Measurements from ENCODE around the gene IPO5.
A peak's percentile ranks its signal among the peaks of the same experiment; 100 is the strongest.

Gene IPO5

GRCh38 chr13:97953376-97953970 lies at the start of gene IPO5:
Gene IPO5, plus strand, starts transcription at chr13:97953675. Its CDS starts 23,022 bp downstream, at chr13:97976697.
- no peak for DNase-seq (ENCODE audit: extremely low read depth, low read depth)
- no peak for TF ChIP-seq CTCF (IDR thresholded peaks at IDR 0.05; ENCODE audit: low read depth, low read length, missing control alignments)
- H3K4me3 ChIP-seq (replicated peaks; ENCODE audit: low read depth, low read length): no peak within 1 kb of the TSS

- H3K4me3 ChIP-seq (replicated peaks; ENCODE audit: low read depth, low read length): no peak overlapping the region
- no peak for DNase-seq (ENCODE audit: extremely low read depth, low read depth)
- TF ChIP-seq CTCF (IDR thresholded peaks at IDR 0.05; ENCODE audit: low read depth, low read length, missing control alignments): no peak
Measured at GRCh38 chr13:97904059-97904458, 49.4 kb upstream of the IPO5 start.

- no peak for TF ChIP-seq CTCF (IDR thresholded peaks at IDR 0.05; ENCODE audit: low read depth, low read length, missing control alignments)
- no peak for DNase-seq (ENCODE audit: extremely low read depth, low read depth)
- no peak overlapping the region for H3K4me3 ChIP-seq (replicated peaks; ENCODE audit: low read depth, low read length)
Measured at GRCh38 chr13:97905517-97905916, 48.0 kb upstream of the IPO5 start.

GRCh38 chr13:97911311-97912138 lies 42.0 kb upstream of the IPO5 start:
- no peak overlapping the region for H3K4me3 ChIP-seq (replicated peaks; ENCODE audit: low read depth, low read length)
- peak; percentile 43 for TF ChIP-seq CTCF (IDR thresholded peaks at IDR 0.05; ENCODE audit: low read depth, low read length, missing control alignments)
- no peak for DNase-seq (ENCODE audit: extremely low read depth, low read depth)

GRCh38 chr13:97912139-97912535 lies 41.3 kb upstream of the IPO5 start:
- no peak for TF ChIP-seq CTCF (IDR thresholded peaks at IDR 0.05; ENCODE audit: low read depth, low read length, missing control alignments)
- H3K4me3 ChIP-seq (replicated peaks; ENCODE audit: low read depth, low read length): no peak overlapping the region
- DNase-seq (ENCODE audit: extremely low read depth, low read depth): no peak

GRCh38 chr13:97913206-97913605 lies 40.3 kb upstream of the IPO5 start:
- no peak for DNase-seq (ENCODE audit: extremely low read depth, low read depth)

More at GRCh38 chr13:97913206-97913605, 40.3 kb upstream of the IPO5 start:
- H3K4me3 ChIP-seq (replicated peaks; ENCODE audit: low read depth, low read length): no peak overlapping the region
- no peak for TF ChIP-seq CTCF (IDR thresholded peaks at IDR 0.05; ENCODE audit: low read depth, low read length, missing control alignments)
